Fibroblast of the aortic adventitia (primary cell): Measurements from ENCODE around the gene PBX1. TPM values are rescaled to one million over a fixed set of nuclear protein-coding genes. Genes with fewer than 3 reads are reported as not detected.

Experiments
- DNase-seq: peaks from one replicate; pipeline ENCODE4 v3.0.0-alpha.2; 2010; ENCODE audit warnings: low read depth
- H3K4me3 ChIP-seq: 2 replicates; pipeline ENCODE4 v1.5.1; 2011; ENCODE audit warnings: low read depth, mild to moderate bottlenecking, control low read depth, low read length, moderate library complexity
- total RNA-seq: library from RNA; depleted of rRNA; stranded (reverse); fragments of >200 nt; gene quantifications from 2 replicates; pipeline ENCODE4 v1.2.3, GENCODE V29; 2012; ENCODE audit warnings: low replicate concordance
- TF ChIP-seq, protein P1 (sequence below): IDR thresholded peaks from 2 replicates; pipeline ENCODE4 v1.5.1; 2011; ENCODE audit warnings: mild to moderate bottlenecking, low read length, control low read depth, inconsistent platforms; ENCODE audit not compliant: insufficient read depth

The PBX1 gene
- total RNA-seq, 1 donor: 95.6 TPM

DNA sequence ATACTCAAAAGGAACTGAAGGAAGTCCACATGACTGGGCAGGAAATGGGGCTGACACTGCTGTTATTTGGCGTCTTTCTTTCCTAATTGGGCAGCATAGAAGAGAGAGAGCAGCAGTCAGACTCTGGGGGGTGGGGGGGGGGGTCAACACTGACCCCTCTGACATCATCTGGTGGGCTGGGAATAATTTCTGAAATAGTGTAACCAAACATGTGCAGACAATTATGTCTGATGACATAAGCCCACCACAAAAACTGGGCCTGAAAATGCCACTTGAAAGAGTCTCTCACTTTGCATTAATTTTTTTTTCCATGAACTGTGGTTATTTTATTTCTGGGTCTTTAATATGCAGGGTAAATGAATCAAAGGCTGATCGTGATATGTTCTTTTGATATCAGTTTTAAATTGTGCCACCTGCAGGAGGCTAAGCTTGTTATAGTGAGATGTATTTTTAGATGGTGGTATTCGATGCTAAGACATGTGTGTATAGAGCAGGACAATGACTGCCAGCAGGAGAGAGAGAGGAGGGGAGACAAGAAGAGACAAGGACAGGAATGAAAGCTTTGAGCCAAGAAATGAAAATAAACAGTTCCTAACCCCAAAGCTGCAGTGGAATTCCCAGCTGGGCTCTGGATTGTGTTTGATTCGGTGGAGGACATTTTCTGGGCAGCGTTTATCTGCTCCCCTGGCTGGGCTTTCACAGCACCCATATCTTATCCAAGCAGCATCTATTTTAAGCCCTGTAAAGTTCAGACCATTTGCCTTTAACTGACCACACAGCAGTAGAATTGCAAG is 264.7 kb downstream of the PBX1 start:
- DNase-seq: peak; percentile 95
- TF ChIP-seq, protein P1, sequence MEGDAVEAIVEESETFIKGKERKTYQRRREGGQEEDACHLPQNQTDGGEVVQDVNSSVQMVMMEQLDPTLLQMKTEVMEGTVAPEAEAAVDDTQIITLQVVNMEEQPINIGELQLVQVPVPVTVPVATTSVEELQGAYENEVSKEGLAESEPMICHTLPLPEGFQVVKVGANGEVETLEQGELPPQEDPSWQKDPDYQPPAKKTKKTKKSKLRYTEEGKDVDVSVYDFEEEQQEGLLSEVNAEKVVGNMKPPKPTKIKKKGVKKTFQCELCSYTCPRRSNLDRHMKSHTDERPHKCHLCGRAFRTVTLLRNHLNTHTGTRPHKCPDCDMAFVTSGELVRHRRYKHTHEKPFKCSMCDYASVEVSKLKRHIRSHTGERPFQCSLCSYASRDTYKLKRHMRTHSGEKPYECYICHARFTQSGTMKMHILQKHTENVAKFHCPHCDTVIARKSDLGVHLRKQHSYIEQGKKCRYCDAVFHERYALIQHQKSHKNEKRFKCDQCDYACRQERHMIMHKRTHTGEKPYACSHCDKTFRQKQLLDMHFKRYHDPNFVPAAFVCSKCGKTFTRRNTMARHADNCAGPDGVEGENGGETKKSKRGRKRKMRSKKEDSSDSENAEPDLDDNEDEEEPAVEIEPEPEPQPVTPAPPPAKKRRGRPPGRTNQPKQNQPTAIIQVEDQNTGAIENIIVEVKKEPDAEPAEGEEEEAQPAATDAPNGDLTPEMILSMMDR: peak; percentile 27

DNA sequence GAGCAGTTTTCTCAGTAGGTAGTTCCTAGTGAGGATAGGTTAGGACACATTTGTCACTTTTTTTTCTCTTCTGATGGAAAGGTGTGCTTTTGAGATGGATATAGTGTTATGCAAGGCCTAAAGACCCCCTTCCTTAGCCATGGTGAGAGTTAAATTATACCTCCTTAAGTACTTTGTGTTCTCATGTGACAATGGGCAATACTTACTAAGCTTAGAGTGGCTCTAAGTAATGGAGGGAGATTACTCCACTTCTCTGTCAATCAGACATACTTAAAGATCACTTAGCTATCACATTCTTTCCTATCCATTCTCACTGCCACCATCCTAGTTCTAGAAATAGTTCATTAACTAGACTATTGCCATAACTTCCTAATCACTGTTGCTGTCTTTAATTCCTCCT is 265.6 kb downstream of the PBX1 start:
- no peak for DNase-seq
- no peak overlapping the region for H3K4me3 ChIP-seq
- TF ChIP-seq, protein P1: no peak

More for the DNA sequence above, 264.7 kb downstream of the PBX1 start:
- no peak overlapping the region for H3K4me3 ChIP-seq

DNA sequence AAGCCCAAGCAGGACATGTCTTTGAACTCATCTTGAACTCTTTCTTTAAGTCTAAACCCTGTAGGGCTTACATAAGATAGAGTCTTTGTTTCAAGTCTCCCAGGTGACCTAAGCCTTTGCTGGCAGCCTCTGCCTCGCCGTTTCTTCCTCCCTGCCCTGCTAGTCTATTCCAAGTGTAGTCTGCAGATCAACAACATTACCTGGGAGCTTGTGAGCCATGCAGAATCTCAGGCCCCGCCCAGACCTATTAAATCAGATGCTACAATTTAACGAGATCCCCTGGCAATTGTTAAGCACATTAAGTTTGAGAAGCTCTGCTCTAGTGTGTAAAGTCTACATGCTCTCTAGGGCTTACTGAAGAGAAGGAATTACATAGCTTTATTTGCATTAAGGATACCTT is 271.6 kb downstream of the PBX1 start:
- TF ChIP-seq, protein P1: no peak
- no peak overlapping the region for H3K4me3 ChIP-seq
- no peak for DNase-seq

DNA sequence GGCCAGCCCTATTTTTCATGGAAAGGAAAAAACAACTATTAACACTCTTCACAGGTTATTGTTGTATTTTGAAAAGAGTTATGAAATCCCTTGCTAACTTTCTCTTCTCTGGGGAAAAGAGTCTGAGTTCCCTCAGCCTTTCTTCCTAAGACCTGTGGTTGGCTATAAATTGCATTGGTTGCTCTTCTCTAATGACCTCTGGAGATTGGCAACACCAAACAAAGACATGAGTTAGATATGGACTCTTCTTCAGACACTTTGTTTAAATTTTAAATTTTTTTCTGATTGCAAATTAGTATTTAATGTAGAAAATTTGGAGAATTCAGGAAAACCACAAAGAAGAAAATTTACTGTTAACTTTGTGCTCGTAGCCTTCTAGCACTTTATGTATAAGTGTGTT is 275.7 kb downstream of the PBX1 start:
- H3K4me3 ChIP-seq: no peak overlapping the region
- no peak for DNase-seq
- TF ChIP-seq, protein P1: no peak

DNA sequence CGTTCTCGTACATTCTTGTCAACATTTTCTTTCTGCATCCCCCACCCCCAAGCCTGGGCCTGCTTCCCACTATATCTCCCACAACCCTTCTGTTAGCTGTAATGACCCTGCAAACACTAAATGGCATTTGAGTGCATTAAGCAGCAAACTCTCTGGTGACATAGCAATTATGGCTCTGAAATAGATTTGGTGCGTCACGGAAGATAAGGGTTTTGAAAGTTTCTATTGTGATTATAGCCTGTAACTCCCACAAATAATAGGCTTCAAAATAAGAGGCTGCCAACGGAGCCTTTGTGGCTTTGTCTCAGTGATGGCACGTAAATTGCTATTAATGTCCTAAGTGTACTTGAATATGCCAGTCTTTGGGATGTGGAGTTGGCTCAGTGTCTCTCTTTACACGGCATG is 277.6 kb downstream of the PBX1 start:
- H3K4me3 ChIP-seq: no peak overlapping the region
- DNase-seq: peak; percentile 54
- TF ChIP-seq, protein P1: no peak

DNA sequence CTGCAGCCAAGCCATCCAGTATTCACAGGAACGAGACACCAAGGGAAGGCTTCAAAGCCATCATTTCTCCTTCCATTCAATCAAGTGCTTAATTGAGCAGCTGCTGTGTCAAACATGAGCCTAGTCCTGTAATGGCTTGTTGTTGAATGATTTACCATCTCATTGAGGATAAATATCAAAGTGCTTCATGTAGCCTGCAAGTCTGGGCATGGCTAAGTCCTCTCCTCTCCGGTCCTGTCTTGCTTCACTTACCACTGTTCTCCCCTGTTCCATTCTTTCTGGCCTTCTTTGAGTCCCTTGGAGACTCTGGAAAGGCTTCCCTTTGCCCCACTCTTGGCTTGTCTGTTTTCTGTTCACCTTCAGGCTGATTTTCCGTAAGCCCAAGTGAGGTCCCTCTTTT is 279.8 kb downstream of the PBX1 start:
- no peak for DNase-seq
- TF ChIP-seq, protein P1: no peak
- H3K4me3 ChIP-seq: no peak overlapping the region

DNA sequence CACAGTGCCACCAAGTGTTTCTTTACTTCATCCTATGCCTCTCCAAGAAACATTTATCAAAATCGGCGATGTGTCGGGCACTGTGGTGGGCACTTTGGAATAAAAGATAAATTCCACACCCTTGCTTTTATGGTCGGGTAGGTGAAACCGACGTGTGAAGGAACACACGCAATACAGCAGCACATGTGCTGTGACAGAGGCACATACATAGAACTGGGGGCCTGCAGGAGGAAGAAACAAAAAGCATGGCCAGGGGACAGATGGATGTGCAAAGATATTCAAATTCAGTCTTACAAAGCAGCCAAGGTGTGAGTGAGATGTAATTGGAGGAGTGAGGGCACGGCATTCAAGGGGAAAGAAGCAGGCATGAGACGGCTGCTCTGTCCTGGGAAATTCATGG is 282.0 kb downstream of the PBX1 start:
- TF ChIP-seq, protein P1: no peak
- no peak overlapping the region for H3K4me3 ChIP-seq
- DNase-seq: no peak
